Measurements from ENCODE around the gene CEP19. TPM values are rescaled to one million over a fixed set of nuclear protein-coding genes. Genes with fewer than 3 reads are reported as not detected.

The CEP19 gene
- total and polyA plus RNA-seq, 2 of the 8 experiments (the other 6 are each of a cell fraction or from before 2014, with no cell fraction given): 0.95 to 1.6 TPM

- no peak for TF ChIP-seq CHD7 (IDR thresholded peaks at IDR 0.05; ENCODE audit: insufficient replicate concordance, low read length)
Observed at GRCh38 chr3:196726788-196727675, 15.0 kb upstream of the CEP19 start (continued).
